ENCODE results near the gene GPRC6A.

DNA sequence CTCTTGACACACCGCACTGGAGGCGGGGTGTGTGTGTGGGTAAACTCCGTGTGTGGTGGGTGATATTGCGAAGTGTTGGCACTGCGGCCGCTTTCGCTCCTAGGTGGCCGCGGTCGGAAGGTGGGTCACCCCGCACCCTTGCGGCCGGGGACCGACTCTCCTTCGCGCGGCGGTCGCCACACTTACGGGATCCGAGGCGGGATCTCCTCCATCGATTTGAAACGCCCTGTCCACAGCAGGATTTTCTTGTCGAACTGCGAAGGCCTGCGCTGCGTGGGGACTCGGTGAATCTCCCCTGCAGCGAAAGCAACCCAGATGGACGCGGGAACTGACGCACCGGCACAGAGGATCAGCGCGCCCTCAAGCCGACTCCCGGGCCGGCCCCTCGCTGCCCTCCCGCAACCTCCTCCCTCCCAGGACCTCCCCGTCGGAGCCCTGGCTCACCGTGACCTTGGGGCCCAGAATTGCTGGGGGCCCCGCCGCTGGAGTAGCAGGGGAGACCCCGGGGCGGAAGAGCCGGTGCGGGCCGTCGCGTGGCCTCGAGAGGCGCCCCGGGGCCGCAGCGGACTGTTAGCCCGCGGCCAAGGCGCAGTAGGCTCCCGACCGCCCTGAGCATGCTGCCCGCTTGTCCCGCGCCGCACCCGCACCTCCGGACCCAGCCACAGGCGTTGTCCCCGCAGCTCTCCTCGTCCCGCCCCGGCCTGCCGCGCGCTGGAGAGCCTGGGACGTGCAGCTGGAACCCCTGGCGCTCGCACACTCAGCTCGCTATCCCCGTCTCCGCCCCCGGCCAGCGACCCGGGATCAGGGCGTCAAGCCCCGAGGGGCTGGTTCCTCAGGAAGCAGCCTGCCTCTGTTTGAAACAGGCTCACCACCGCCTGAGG, 63.7 kb downstream of the GPRC6A start, which contains the start of gene FAM162B:
- TF ChIP-seq, protein P1, sequence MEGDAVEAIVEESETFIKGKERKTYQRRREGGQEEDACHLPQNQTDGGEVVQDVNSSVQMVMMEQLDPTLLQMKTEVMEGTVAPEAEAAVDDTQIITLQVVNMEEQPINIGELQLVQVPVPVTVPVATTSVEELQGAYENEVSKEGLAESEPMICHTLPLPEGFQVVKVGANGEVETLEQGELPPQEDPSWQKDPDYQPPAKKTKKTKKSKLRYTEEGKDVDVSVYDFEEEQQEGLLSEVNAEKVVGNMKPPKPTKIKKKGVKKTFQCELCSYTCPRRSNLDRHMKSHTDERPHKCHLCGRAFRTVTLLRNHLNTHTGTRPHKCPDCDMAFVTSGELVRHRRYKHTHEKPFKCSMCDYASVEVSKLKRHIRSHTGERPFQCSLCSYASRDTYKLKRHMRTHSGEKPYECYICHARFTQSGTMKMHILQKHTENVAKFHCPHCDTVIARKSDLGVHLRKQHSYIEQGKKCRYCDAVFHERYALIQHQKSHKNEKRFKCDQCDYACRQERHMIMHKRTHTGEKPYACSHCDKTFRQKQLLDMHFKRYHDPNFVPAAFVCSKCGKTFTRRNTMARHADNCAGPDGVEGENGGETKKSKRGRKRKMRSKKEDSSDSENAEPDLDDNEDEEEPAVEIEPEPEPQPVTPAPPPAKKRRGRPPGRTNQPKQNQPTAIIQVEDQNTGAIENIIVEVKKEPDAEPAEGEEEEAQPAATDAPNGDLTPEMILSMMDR (IDR thresholded peaks at IDR 0.05) = no peak
- TF ChIP-seq POLR2A (IDR thresholded peaks at IDR 0.05) = no peak
